Skeletal muscle satellite cell (primary cell): ENCODE data around the gene AMBRA1.

Experiments
- H3K27me3 ChIP-seq: 2 replicates; pipeline ENCODE4 v1.7.0; 2013; ENCODE audit warnings: low read length; ENCODE audit not compliant: control insufficient read depth, insufficient read depth
- H3K36me3 ChIP-seq: 2 replicates; pipeline ENCODE4 v1.7.0; 2013; ENCODE audit warnings: mild to moderate bottlenecking, control low read depth, low read length; ENCODE audit not compliant: insufficient read depth
- H3K4me1 ChIP-seq: 2 replicates; pipeline ENCODE4 v1.7.0; 2013; ENCODE audit warnings: low read length; ENCODE audit not compliant: control insufficient read depth, insufficient read depth
- H3K4me2 ChIP-seq: 2 replicates; pipeline ENCODE4 v1.7.0; 2013; ENCODE audit warnings: mild to moderate bottlenecking, low read length
- H3K4me3 ChIP-seq: 2 replicates; pipeline ENCODE4 v1.7.0; 2013; ENCODE audit warnings: low read length
- H3K9ac ChIP-seq: 2 replicates; pipeline ENCODE4 v1.7.0; 2013; ENCODE audit warnings: mild to moderate bottlenecking, low read depth, low read length, moderate library complexity
- H3K9me3 ChIP-seq: replicated peaks from 2 replicates; pipeline ENCODE4 v1.7.0; 2013; ENCODE audit warnings: mild to moderate bottlenecking, control low read depth, low read length

The AMBRA1 gene

DNA sequence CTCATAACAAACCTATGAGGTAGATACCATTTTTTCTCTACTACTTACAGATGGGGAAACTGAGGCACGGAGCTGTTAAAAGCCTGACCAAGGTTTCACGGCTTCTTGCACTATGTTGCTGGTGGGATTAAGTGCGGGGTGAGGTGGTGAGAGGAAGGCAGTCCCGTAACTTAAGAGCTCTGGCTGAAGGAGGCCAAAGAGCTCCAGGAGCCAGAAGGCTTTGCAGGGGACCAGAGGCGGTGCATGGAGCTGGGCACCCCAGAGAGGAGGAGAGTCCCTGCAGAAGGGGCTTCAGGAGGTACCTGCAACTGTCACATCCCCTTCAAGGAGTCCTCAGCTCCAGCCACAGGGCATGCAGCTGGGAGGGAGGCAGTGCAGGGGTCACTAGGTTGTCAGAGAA is 206.4 kb downstream of the AMBRA1 start:
- H3K27me3 ChIP-seq: peaks cover 35% of the 10 kb centered on the region
- no peaks in the 10 kb centered on the region for H3K9me3 ChIP-seq
- H3K36me3 ChIP-seq: no peaks in the 10 kb centered on the region
- no peak overlapping the region for H3K4me3 ChIP-seq
- peaks cover 26% of the 10 kb centered on the region for H3K4me1 ChIP-seq
- no peak overlapping the region for H3K4me2 ChIP-seq
- no peak overlapping the region for H3K9ac ChIP-seq

DNA sequence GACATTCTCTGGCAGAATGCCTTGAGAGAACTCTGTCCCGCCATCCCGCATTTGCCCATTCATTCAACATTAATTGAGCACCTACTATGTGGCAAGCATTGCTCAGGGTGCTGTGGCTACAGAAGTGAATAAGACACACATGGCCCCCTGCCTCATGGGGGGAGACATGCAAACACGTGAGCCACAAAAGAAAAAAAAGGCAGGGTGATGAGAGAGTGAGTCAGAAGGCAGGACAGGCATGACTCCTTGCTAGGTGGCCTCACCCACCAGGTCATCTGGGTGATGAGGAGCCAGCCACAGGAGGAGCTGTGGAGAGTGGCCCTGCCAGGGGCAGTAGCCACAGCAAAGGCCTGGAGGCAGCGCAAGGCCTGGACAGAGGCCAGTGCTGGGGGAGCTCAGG is 207.1 kb downstream of the AMBRA1 start:
- Histone ChIP-seq H3K9ac (no peak overlapping the region), H3K4me3 (no peak overlapping the region), H3K36me3 (no peaks in the 10 kb centered on the region), H3K27me3 (peaks cover 41% of the 10 kb centered on the region), H3K4me1 (peaks cover 29% of the 10 kb centered on the region), H3K4me2 (no peak overlapping the region), H3K9me3 (no peaks in the 10 kb centered on the region)

DNA sequence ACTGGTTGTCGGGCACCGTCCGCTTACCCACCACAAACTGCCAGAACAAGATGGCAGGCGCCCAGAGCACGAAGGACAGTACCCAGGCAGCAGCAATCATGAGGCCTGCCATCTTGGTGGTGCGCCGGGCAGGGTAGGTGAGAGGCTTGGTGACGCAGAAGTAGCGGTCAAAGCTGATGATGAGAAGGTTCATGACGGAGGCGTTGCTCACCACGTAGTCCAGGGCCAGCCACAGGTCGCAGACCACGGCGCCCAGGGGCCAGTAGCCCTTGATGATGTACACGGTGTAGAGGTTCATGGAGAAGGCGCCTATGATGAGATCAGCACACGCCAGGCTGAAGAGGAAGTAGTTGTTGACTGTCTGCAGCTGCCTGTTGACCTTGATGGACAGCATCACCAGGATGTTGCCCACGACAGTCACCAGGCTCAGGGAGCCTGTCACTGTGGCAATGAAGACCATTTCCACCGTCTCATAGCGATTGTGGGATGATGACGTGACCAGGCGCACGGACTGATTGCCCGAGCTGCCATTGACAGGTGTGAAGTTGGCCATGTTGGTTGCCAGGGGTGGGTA is 207.7 kb downstream of the AMBRA1 start:
- no peaks in the 10 kb centered on the region for H3K36me3 ChIP-seq
- peaks cover 41% of the 10 kb centered on the region for H3K27me3 ChIP-seq

DNA sequence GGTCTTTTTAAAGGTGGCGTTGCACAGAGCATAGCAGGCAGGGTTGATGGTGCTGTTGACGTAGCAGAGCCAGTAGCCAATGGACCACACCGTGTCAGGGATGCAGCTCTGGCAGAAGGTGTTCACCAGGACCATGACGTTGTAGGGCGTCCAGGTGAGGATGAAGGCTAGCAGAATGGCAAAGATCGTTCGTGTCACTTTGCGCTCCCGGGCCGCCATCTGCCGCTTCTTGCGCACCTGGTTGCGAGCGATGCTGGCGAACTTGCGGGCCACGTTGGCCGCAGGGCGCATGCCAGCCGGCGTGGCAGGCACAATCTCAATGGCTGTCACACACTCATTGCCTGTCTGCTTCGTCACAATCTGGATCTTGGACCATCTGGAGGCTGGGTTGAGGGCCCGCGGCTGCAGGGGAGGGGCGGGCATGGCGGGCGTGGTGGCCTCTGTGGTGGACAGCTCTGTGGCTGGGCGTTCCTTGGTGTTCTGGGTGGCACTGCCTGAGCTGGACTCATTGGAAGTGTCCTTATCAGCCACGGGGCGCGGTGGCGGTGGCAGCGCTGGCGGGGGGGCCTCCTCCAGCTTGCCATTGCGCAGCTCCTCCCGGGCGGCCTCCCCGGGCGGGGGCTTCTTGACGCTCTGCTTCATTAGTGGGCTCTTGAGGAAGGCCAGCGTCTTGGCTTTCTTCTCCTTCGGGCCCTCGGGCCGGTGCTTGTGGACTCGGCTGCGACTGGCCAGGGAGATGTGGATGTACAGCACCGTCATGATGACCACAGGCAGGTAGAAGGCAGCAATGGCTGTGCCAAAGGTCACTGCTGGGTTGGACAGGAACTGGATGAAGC is 208.4 kb downstream of the AMBRA1 start:
- no peak overlapping the region for H3K4me3 ChIP-seq
- H3K36me3 ChIP-seq: no peaks in the 10 kb centered on the region
- no peak overlapping the region for H3K9ac ChIP-seq
- peaks cover 37% of the 10 kb centered on the region for H3K27me3 ChIP-seq
- H3K4me1 ChIP-seq: peaks cover 34% of the 10 kb centered on the region
- no peak overlapping the region for H3K4me2 ChIP-seq
- no peaks in the 10 kb centered on the region for H3K9me3 ChIP-seq

More for the DNA sequence above, 207.7 kb downstream of the AMBRA1 start:
- H3K4me1 ChIP-seq: peaks cover 30% of the 10 kb centered on the region
- no peak overlapping the region for H3K4me3 ChIP-seq
- no peak overlapping the region for H3K4me2 ChIP-seq
- no peak overlapping the region for H3K9ac ChIP-seq
- no peaks in the 10 kb centered on the region for H3K9me3 ChIP-seq

DNA sequence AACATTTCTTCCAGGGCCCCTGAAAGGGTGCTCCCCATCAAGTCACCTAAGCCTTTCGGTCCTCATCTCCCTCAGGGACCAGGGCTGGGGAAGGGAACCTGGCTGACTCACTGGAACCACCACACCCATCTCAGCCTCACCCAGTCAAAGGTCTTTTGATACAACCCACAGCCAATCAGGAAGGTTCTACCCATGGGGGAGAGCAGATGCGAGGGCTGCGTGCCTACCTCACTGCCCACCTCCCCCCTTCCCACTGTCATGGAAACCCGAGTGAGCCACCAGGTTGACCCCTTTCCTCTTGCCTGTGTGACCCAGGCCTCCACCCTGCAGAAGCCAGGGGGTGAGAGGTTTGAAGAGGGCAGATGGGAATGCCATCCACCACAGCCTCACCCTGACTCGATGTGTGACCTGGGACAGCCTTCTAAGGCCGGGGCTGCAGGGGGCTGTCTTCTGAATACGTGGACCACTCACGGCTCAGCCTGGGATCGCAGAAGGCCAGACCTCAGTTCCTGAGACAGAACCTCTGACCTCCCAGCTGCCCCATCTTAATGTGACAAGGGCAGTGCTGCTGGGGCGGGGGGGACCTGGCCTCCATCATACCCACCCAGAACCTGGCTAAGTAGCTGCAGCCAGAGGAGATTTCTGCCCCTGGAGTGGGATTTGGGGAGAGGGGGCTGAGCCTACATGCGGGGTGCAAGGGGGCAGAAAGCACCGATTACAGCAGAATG is 209.7 kb downstream of the AMBRA1 start:
- H3K4me2 ChIP-seq: no peak overlapping the region
- H3K4me3 ChIP-seq: no peak overlapping the region
- peaks cover 25% of the 10 kb centered on the region for H3K27me3 ChIP-seq
- peaks cover 27% of the 10 kb centered on the region for H3K4me1 ChIP-seq
- H3K9me3 ChIP-seq: no peaks in the 10 kb centered on the region
- no peak overlapping the region for H3K9ac ChIP-seq
- H3K36me3 ChIP-seq: no peaks in the 10 kb centered on the region

DNA sequence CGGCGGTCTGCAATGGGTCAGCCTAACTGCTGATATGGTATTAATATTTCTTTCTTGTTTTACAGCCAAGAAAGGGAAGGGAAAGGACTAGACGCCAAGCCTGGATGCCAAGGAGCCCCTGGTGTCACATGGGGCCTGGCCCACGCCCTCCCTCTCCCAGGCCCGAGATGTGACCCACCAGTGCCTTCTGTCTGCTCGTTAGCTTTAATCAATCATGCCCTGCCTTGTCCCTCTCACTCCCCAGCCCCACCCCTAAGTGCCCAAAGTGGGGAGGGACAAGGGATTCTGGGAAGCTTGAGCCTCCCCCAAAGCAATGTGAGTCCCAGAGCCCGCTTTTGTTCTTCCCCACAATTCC is 210.4 kb downstream of the AMBRA1 start:
- H3K4me2 ChIP-seq: no peak overlapping the region
- H3K27me3 ChIP-seq: peaks cover 18% of the 10 kb centered on the region
- H3K4me3 ChIP-seq: no peak overlapping the region
- peaks cover 3% of the 10 kb centered on the region for H3K36me3 ChIP-seq
- H3K9ac ChIP-seq: no peak overlapping the region
- H3K9me3 ChIP-seq: no peaks in the 10 kb centered on the region
- H3K4me1 ChIP-seq: peaks cover 27% of the 10 kb centered on the region

DNA sequence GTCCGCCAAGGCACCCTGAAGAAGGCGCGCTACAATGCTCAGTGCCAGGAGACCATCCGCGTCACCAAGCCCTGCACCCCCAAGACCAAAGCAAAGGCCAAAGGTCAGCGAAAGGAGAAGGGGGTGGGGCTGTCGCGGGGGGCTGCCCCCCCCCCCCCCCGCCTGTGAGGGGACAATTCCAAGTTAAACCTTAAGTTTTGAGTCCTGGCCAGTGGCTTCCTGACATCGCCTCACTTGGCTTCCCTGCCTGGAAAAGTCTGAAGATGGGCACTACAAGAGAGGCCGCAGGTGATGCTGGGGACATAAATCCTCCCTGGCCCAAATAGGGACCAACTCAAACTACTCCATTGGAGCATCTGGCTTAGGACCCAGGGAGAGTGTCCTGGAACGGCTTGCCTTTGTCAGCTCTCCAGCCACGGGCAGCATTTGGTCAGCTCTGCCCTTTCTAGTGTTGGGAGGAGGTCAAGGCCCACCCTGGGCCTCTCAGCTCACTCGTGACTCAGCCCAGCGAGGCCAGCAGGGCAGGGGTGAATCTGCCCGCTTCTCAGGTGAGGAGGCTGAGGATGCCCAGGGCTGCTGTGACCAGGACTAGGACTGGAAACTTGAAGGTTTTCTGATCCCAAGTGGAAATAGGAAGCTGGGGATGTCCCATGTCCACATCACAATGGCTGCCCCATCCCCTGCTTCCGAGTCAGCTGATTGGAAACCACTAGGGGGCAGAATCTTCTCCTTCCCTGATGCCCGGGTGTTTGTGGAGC is 211.0 kb downstream of the AMBRA1 start:
- peaks cover 9% of the 10 kb centered on the region for H3K36me3 ChIP-seq
- peak overlapping the region; percentile 90 for H3K4me2 ChIP-seq
- H3K9ac ChIP-seq: no peak overlapping the region
- H3K4me3 ChIP-seq: no peak overlapping the region
- no peaks in the 10 kb centered on the region for H3K9me3 ChIP-seq
- peaks cover 26% of the 10 kb centered on the region for H3K4me1 ChIP-seq
- peaks cover 12% of the 10 kb centered on the region for H3K27me3 ChIP-seq

DNA sequence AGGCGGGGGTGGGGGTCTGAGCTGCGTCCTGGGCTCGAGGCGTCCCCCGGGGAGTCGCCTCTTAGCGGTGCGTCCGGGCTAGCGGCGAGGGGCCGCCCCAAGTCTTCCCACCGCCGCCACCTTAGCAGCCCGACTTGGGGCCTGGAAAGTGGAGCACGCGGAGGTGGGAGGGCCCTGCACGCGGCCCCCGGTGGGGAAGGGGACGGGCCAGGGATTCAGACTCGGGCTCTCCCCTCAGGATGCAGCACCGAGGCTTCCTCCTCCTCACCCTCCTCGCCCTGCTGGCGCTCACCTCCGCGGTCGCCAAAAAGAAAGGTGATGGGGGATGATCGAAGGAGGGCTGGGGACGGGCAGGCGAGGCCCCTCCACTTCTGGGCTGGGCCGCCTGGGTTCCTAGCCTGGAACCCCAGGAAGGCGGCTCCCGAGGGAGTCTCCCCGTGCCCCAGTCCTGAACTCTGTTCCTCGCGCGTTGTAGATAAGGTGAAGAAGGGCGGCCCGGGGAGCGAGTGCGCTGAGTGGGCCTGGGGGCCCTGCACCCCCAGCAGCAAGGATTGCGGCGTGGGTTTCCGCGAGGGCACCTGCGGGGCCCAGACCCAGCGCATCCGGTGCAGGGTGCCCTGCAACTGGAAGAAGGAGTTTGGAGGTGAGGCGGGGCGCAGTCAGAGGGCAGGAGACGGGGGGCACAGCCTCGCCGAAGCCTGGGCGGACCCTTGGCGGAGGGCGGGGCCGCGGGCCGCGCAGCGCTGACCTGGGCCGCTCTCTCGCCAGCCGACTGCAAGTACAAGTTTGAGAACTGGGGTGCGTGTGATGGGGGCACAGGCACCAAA is 211.8 kb downstream of the AMBRA1 start:
- H3K36me3 ChIP-seq: peaks cover 9% of the 10 kb centered on the region
- peak overlapping the region; percentile 90 for H3K4me2 ChIP-seq
- peaks cover 6% of the 10 kb centered on the region for H3K27me3 ChIP-seq
- peak overlapping the region; percentile 66 for H3K4me3 ChIP-seq
- H3K4me1 ChIP-seq: peaks cover 24% of the 10 kb centered on the region
- H3K9ac ChIP-seq: peak overlapping the region; percentile 59
- H3K9me3 ChIP-seq: no peaks in the 10 kb centered on the region

DNA sequence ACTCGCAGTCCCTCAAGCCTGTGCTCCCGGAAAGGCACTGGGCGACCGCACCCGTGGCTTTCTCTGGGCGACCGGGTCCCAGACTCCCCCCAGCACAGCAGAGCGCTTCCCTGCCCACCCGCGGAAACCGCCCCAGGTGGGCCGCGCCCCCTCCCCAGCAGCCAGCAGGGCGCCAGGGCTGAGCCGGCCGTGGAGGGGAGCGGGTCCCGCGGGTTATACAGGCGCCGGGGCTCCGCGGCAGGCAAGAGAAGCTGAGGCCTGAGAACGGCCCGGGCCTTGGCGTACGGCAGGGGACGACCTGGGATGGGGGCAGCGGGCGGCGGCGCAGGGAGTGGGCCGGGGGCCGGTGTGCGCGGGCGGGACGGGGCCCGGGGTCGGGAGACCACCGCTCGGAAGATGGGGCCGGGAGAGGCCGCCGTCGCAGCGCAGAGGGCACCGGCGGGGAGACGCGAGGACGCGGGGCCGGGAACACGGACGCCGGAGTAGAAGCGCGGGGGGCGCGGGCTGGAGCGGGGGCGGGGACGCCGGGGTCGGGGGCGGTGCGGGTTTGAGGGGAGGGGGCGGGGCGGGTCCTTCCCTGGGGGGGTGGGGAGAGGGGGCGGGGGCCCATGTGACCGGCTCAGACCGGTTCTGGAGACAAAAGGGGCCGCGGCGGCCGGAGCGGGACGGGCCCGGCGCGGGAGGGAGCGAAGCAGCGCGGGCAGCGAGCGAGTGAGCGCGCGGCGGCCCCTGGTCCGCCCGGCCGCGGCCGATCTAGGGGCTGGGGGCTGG is 212.6 kb downstream of the AMBRA1 start, which contains the start of gene MDK:
MDK (plus strand) TSS at position 622 of the 771 bp plus-strand sequence. CDS start 389 bp downstream, outside the sequence.
- peaks cover 24% of the 10 kb centered on the region for H3K4me1 ChIP-seq
- peaks cover 14% of the 10 kb centered on the region for H3K36me3 ChIP-seq
- H3K4me2 ChIP-seq: peak within 1 kb of the TSS; percentile 90
- H3K4me3 ChIP-seq: peak within 1 kb of the TSS; percentile 68
- H3K27me3 ChIP-seq: peaks cover 6% of the 10 kb centered on the region
- H3K9ac ChIP-seq: peak within 1 kb of the TSS; percentile 77
- H3K9me3 ChIP-seq: no peaks in the 10 kb centered on the region
